A549 (cell line): ENCODE measurements around the gene HLA-DQB1. TPM values are rescaled to one million over a fixed set of nuclear protein-coding genes. Genes with fewer than 3 reads are reported as not detected.
"Not testable (repeated sequence)": the region's sequence is repeated elsewhere in the genome, so short reads cannot be mapped to it uniquely, and the experiment has no call there.

Experiments used
- ATAC-seq, 2 experiments: fragments of 200-7000 bp in 1 of 2; fragments of >200 bp in 1 of 2; cut with Nextera tagmentation in 1 of 2; cut with Tn5 transposase in 1 of 2; 3 replicates each; pipeline versions ENCODE4 v1.8.0 to v1.9.1; 2018 to 2020; ENCODE audit warnings: mild to moderate bottlenecking in 1 of 2, moderate library complexity in 1 of 2
- CTCF ChIA-PET: fragments of 300-600 bp; sonication (Branson Sonifier 250); formaldehyde crosslinking; extraction: SDS; loops from one replicate; lab custom pipeline; 2021; ENCODE audit warnings: antibody characterized with exemption, inconsistent platforms; lab: Yijun Ruan, JAX
- POLR2A ChIA-PET: fragments of 350-600 bp; formaldehyde crosslinking; extraction: SDS; loops from one replicate; lab custom pipeline; 2021; ENCODE audit warnings: antibody characterized with exemption, inconsistent platforms; lab: Yijun Ruan, JAX
- DNase-seq, 2 experiments: peaks; one replicate each; pipeline versions ENCODE4 v3.0.0 to v3.0.0-alpha.2; 2011 to 2016; ENCODE audit warnings: low read depth in 1 of 2, low spot score in 1 of 2
- FAIRE-seq: peaks from 2 replicates; lab custom pipeline; 2011; peaks lifted over from hg19 to GRCh38; lab: Jason Lieb, UNC
- H3K27ac ChIP-seq, 2 experiments: fragments of >200 bp; sonication (Bioruptor Twin); formaldehyde crosslinking; 3 replicates each; pipeline ENCODE4 v1.5.1; 2016 to 2017
- H3K4me1 ChIP-seq: fragments of >200 bp; sonication (Bioruptor Twin); formaldehyde crosslinking; 3 replicates; pipeline ENCODE4 v1.6.1; 2016
- H3K4me2 ChIP-seq: fragments of >200 bp; sonication (Bioruptor Twin); formaldehyde crosslinking; 3 replicates; pipeline ENCODE4 v1.6.1; 2016
- H3K4me3 ChIP-seq: fragments of >200 bp; sonication (Bioruptor Twin); formaldehyde crosslinking; 3 replicates; pipeline ENCODE4 v1.5.1; 2016
- H3K9me3 ChIP-seq: fragments of >200 bp; sonication (Bioruptor Twin); formaldehyde crosslinking; 3 replicates; pipeline ENCODE4 v1.6.1; 2016
- CBX8 ChIP-seq: fragments of 200-600 bp; sonication (generic); IDR thresholded peaks from 2 replicates; pipeline ENCODE4 v1.6.1; 2016
- CEBPB ChIP-seq, 2 experiments: fragments of >200 bp in 1 of 2; sonication (Bioruptor Twin) in 1 of 2; formaldehyde crosslinking in 1 of 2; IDR thresholded peaks; 2 replicates each; pipeline ENCODE4 v1.6.1; 2012 to 2016
- CHD4 ChIP-seq: fragments of 200-600 bp; sonication (generic); IDR thresholded peaks from 2 replicates; pipeline ENCODE4 v1.6.1; 2016; ENCODE audit warnings: antibody characterized with exemption, mild to moderate bottlenecking, borderline replicate concordance
- EHF ChIP-seq: fragments of 250-450 bp; sonication (Bioruptor Pico); IDR thresholded peaks from 2 replicates; pipeline ENCODE4 v1.5.0; 2020; ENCODE audit warnings: mild to moderate bottlenecking
- FOSL2 ChIP-seq, 2 experiments: fragments of 450-650 bp in 1 of 2; fragments of >200 bp in 1 of 2; sonication (Bioruptor Twin) in 1 of 2; formaldehyde crosslinking; IDR thresholded peaks; 2 replicates each; pipeline versions ENCODE4 v1.5.0 to v1.6.1; 2016 to 2020; ENCODE audit warnings: mild to moderate bottlenecking in 1 of 2, moderate library complexity in 1 of 2
- JUN ChIP-seq, 2 experiments: fragments of >200 bp; sonication (Bioruptor Twin); formaldehyde crosslinking; IDR thresholded peaks; 2 replicates in 1 of 2; 3 replicates in 1 of 2; pipeline ENCODE4 v1.6.1; 2016 to 2017
- JUNB ChIP-seq: fragments of >200 bp; sonication (Bioruptor Twin); formaldehyde crosslinking; IDR thresholded peaks from 2 replicates; pipeline ENCODE4 v1.6.1; 2016
- KDM5A ChIP-seq: fragments of 200-600 bp; sonication (generic); IDR thresholded peaks from 2 replicates; pipeline ENCODE4 v1.6.1; 2016; ENCODE audit warnings: antibody characterized with exemption, mild to moderate bottlenecking
- MAFK ChIP-seq: fragments of 450-650 bp; IDR thresholded peaks from 2 replicates; pipeline ENCODE4 v1.6.1; 2014; ENCODE audit not compliant: partially characterized antibody
- MAX ChIP-seq: IDR thresholded peaks from 2 replicates; pipeline ENCODE4 v1.6.1; 2012
- NFE2L2 ChIP-seq: fragments of 150-350 bp; conservative IDR thresholded peaks from 2 replicates; pipeline ENCODE4 v1.6.1; 2014; ENCODE audit warnings: low read length
- NPAS2 ChIP-seq: fragments of 250-450 bp; sonication (Bioruptor Pico); IDR thresholded peaks from 2 replicates; pipeline ENCODE4 v1.8.0; 2022; ENCODE audit warnings: mild to moderate bottlenecking, moderate library complexity, borderline replicate concordance
- POLR2A ChIP-seq: IDR thresholded peaks from 2 replicates; pipeline ENCODE4 v1.6.1; 2012; ENCODE audit warnings: mild to moderate bottlenecking, low read length
- RAD21 ChIP-seq, 2 experiments: fragments of >200 bp in 1 of 2; sonication (Bioruptor Twin) in 1 of 2; formaldehyde crosslinking in 1 of 2; IDR thresholded peaks in 1 of 2; conservative IDR thresholded peaks in 1 of 2; 2 replicates in 1 of 2; 3 replicates in 1 of 2; pipeline ENCODE4 v1.6.1; 2012 to 2018; ENCODE audit warnings: inconsistent platforms in 1 of 2
- RCOR1 ChIP-seq: fragments of 150-350 bp; IDR thresholded peaks from 2 replicates; pipeline ENCODE4 v1.6.1; 2014; ENCODE audit warnings: antibody characterized with exemption, low read length, low read depth
- REST ChIP-seq: fragments of 200-600 bp; sonication (generic); IDR thresholded peaks from 2 replicates; pipeline ENCODE4 v1.6.1; 2016; ENCODE audit warnings: antibody characterized with exemption, mild to moderate bottlenecking, moderate library complexity
- RNF2 ChIP-seq: fragments of 200-600 bp; sonication (generic); IDR thresholded peaks from 2 replicates; pipeline ENCODE4 v1.6.1; 2016; ENCODE audit warnings: low read depth, mild to moderate bottlenecking, antibody characterized with exemption, moderate library complexity, borderline replicate concordance
- ZNF302 ChIP-seq: fragments of 250-450 bp; sonication (Bioruptor Pico); IDR thresholded peaks from 2 replicates; pipeline ENCODE4 v1.9.0; 2021; ENCODE audit warnings: inconsistent platforms, mild to moderate bottlenecking, moderate library complexity
- WGBS: methylation state at CpG from one replicate; pipeline ENCODE4 v1.1.6; 2017; ENCODE audit errors: missing lambda C conversion rate; 5-methylcytosine and 5-hydroxymethylcytosine counted together
- polyA plus RNA-seq, 4 experiments: library from polyadenylated mRNA; depleted of rRNA in 3 of 4; stranded (reverse); fragments of >200 nt; fragmentation: RNase III in 1 of 4; extraction: RNeasy Plus Mini Kit Qiagen cat#74134 plus additional on column Dnase treatment in 1 of 4; gene quantifications; 2 replicates in 3 of 4; 3 replicates in 1 of 4; pipeline ENCODE4 v1.2.3, GENCODE V29; 2011 to 2017
- TF ChIP-seq, protein P1 (sequence below): fragments of >200 bp; sonication (Bioruptor Twin); formaldehyde crosslinking; IDR thresholded peaks from 3 replicates; pipeline ENCODE4 v1.6.1; 2016
- TF ChIP-seq, protein P2 (sequence below): fragments of 150-350 bp; IDR thresholded peaks from 2 replicates; pipeline ENCODE4 v1.6.1; 2014; ENCODE audit warnings: low read depth, mild to moderate bottlenecking, low read length
- TF ChIP-seq, protein P3 (sequence below): fragments of >200 bp; sonication (Bioruptor Twin); formaldehyde crosslinking; IDR thresholded peaks from 2 replicates; pipeline ENCODE4 v1.6.1; 2016

Gene HLA-DQB1
- polyA plus RNA-seq, 2 of the 4 experiments (the other 2 are of a cell fraction), result not detected

- no peak overlapping the region for H3K27ac ChIP-seq
- no peak overlapping the region for H3K4me2 ChIP-seq
- no peak for FAIRE-seq
- no peak for ATAC-seq
- no peaks in the 10 kb centered on the region for H3K9me3 ChIP-seq
- H3K4me1 ChIP-seq, result no peaks in the 10 kb centered on the region
- no peak overlapping the region for H3K4me3 ChIP-seq
- 0% methylated on average over 3 of the region's 3 CpGs for WGBS
- ChIA-PET POLR2A (no interaction called here), CTCF (no interaction called here)
- no peak for DNase-seq
- TF ChIP-seq, protein P1, sequence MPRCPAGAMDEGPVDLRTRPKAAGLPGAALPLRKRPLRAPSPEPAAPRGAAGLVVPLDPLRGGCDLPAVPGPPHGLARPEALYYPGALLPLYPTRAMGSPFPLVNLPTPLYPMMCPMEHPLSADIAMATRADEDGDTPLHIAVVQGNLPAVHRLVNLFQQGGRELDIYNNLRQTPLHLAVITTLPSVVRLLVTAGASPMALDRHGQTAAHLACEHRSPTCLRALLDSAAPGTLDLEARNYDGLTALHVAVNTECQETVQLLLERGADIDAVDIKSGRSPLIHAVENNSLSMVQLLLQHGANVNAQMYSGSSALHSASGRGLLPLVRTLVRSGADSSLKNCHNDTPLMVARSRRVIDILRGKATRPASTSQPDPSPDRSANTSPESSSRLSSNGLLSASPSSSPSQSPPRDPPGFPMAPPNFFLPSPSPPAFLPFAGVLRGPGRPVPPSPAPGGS, result no peak
These were observed 17.8 kb upstream of the HLA-DQB1 start for GRCh38 chr6:32684246-32684645.

- Histone ChIP-seq H3K4me3 (no peak overlapping the region), H3K27ac (no peak overlapping the region), H3K9me3 (no peaks in the 10 kb centered on the region), H3K4me2 (no peak overlapping the region), H3K4me1 (no peaks in the 10 kb centered on the region)
- ATAC-seq (no peak), FAIRE-seq (no peak), DNase-seq (no peak)
- TF ChIP-seq NFE2L2 (no peak), JUN (IDR thresholded peaks at IDR 0.05) (no peak)
- POLR2A ChIA-PET, result no interaction called here
- 0% methylated on average over 1 of the region's 1 CpG for WGBS
- CTCF ChIA-PET, result no interaction called here
These were observed 13.6 kb upstream of the HLA-DQB1 start for GRCh38 chr6:32680055-32680454.

DNA sequence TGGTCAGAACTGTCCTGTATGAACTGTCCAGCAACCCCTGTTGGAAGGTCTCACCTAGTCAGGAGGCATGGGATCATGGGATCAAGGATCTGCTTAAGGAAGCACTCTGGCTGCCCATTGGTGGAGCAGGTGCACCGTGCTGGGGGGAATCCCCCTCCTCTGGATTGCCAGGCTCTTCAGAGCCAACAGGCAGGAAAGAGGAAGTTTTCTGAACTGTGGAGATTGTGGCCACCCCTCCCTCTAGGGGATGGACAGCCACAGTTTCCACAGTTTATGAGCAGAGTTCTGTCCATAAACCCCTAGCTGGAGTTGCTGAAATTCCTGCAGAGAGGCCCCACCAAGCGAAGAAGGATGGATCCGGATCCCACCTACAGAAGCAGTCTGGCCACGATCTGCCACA is 13.0 kb upstream of the HLA-DQB1 start:
- no peak for ATAC-seq
- Histone ChIP-seq H3K27ac (no peak overlapping the region), H3K4me3 (no peak overlapping the region), H3K4me1 (no peaks in the 10 kb centered on the region), H3K9me3 (no peaks in the 10 kb centered on the region), H3K4me2 (no peak overlapping the region)
- TF ChIP-seq CEBPB (IDR thresholded peaks at IDR 0.05) (no peak), MAX (no peak), MAFK (no peak), ZNF302 (CRISPR knock-in tag) (no peak), REST (no peak), NPAS2 (no peak), RCOR1 (no peak), FOSL2 (IDR thresholded peaks at IDR 0.05) (no peak), FOSL2 (CRISPR knock-in tag; IDR thresholded peaks at IDR 0.05) (no peak), CHD4 (no peak), KDM5A (no peak), EHF (CRISPR knock-in tag) (no peak), POLR2A (no peak), NFE2L2 (no peak), JUNB (no peak), RAD21 (conservative IDR thresholded peaks at IDR 0.05 in 1 of 2, IDR thresholded peaks at IDR 0.05 in 1 of 2) (no peak), RNF2 (no peak), CBX8 (no peak)
- TF ChIP-seq, protein P2, sequence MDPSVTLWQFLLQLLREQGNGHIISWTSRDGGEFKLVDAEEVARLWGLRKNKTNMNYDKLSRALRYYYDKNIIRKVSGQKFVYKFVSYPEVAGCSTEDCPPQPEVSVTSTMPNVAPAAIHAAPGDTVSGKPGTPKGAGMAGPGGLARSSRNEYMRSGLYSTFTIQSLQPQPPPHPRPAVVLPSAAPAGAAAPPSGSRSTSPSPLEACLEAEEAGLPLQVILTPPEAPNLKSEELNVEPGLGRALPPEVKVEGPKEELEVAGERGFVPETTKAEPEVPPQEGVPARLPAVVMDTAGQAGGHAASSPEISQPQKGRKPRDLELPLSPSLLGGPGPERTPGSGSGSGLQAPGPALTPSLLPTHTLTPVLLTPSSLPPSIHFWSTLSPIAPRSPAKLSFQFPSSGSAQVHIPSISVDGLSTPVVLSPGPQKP, result no peak
- TF ChIP-seq, protein P3, sequence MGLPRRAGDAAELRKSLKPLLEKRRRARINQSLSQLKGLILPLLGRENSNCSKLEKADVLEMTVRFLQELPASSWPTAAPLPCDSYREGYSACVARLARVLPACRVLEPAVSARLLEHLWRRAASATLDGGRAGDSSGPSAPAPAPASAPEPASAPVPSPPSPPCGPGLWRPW, result no peak
- WGBS, result 0% methylated on average over 1 of the region's 4 CpGs
- ChIA-PET CTCF (no interaction called here), POLR2A (no interaction called here)
- FAIRE-seq, result no peak
- DNase-seq, result no peak

DNA sequence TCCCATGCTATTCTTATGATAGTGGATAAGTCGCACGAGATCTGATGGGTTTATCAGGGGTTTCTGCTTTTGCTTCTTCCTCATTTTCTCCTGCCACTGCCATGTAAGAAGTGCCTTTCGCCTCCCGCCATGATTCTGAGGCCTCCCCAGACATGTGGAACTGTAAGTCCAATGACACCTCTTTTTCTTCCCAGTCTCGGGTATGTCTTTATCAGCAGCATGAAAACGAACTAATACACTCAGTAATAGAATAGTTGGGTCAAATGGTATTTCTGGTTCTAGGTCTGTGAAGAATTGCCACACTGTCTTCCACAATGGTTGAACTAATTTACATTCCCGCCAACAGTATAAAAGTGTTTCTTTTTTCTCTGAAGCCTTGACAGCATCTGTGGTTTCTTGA is 7.7 kb upstream of the HLA-DQB1 start:
- H3K9me3 ChIP-seq, CTCF ChIA-PET, ATAC-seq, POLR2A ChIA-PET, H3K4me3 ChIP-seq, FAIRE-seq, H3K4me1 ChIP-seq, DNase-seq, H3K4me2 ChIP-seq, H3K27ac ChIP-seq: not testable (repeated sequence)
- WGBS, result 23% methylated on average over 3 of the region's 7 CpGs

- H3K4me2 ChIP-seq, FAIRE-seq, POLR2A ChIA-PET, CTCF ChIA-PET, H3K9me3 ChIP-seq, H3K4me3 ChIP-seq, H3K4me1 ChIP-seq, DNase-seq, ATAC-seq, H3K27ac ChIP-seq: not testable (repeated sequence)
- WGBS, result no CpG with 5 or more reads among the region's 2 CpGs
These were observed 5.5 kb upstream of the HLA-DQB1 start for GRCh38 chr6:32671908-32672307.
